BLaER1 treated with 17β-estradiol and CSF1 and Interleukin-3, amounts not matched to agents 10 nM and 100 nM (cell line): Measurements from ENCODE around the gene TMC8.

ENCODE experiments used
- H3K27ac ChIP-seq, 11 experiments: shearing (Covaris generic); formaldehyde crosslinking; 2 replicates each; pipeline ENCODE4 v1.8.1; 2022
- H3K27me3 ChIP-seq, 11 experiments: shearing (Covaris generic); formaldehyde crosslinking; 2 replicates each; pipeline ENCODE4 v1.8.1; 2022
- H3K36me3 ChIP-seq, 11 experiments: shearing (Covaris generic); formaldehyde crosslinking; 2 replicates each; pipeline ENCODE4 v1.8.1; 2022
- H3K4me1 ChIP-seq, 10 experiments: shearing (Covaris generic); formaldehyde crosslinking; 2 replicates each; pipeline ENCODE4 v1.8.1; 2022
- H3K4me2 ChIP-seq, 11 experiments: shearing (Covaris generic); formaldehyde crosslinking; 2 replicates each; pipeline ENCODE4 v1.8.1; 2022
- H3K4me3 ChIP-seq, 10 experiments: shearing (Covaris generic); formaldehyde crosslinking; 2 replicates each; pipeline ENCODE4 v1.8.1; 2022
- H3K9ac ChIP-seq, 11 experiments: shearing (Covaris generic); formaldehyde crosslinking; 2 replicates each; pipeline ENCODE4 v1.8.1; 2022
- H3K9me3 ChIP-seq, 11 experiments: shearing (Covaris generic); formaldehyde crosslinking; replicated peaks in 1 of 11; 2 replicates each; pipeline ENCODE4 v1.8.1; 2022
- H4K20me1 ChIP-seq, 11 experiments: shearing (Covaris generic); formaldehyde crosslinking; 2 replicates each; pipeline ENCODE4 v1.8.1; 2022
- Cebpa-rat ChIP-seq, 11 experiments: shearing (Covaris generic); IDR thresholded peaks; 2 replicates each; pipeline ENCODE4 v1.8.1; 2022

TMC8 gene

DNA sequence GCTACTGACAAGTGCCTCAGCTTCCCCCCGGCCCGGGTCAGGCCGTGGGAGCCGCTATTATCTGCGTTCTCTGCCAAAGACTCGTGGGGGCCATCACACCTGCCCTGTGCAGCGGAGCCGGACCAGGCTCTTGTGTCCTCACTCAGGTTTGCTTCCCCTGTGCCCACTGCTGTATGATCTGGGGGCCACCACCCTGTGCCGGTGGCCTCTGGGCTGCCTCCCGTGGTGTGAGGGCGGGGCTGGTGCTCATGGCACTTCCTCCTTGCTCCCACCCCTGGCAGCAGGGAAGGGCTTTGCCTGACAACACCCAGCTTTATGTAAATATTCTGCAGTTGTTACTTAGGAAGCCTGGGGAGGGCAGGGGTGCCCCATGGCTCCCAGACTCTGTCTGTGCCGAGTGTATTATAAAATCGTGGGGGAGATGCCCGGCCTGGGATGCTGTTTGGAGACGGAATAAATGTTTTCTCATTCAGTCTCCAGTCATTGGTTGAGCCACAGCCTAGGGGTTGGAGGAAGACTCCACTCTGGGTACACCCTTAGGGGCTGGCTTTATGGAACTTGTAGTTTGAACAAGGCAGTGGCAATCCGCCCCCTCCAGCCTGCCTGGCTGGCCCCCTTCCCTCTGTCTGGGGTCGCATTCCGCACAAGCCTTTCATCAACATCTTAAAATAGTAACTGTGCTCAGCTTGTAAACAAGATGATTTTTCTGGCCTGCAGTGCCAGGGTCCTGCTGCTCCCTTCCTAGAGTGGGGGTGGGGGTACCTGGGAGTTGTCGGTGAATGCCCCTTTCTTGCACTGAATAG lies 41.9 kb downstream of the TMC8 start:
- H3K27ac ChIP-seq = peak overlapping the region; percentile 41 to 74 (median 61); a peak in 21 of 22 replicates
- H3K9ac ChIP-seq = peak overlapping the region; percentile 14 to 68 (median 57); a peak in 18 of 22 replicates
- H3K4me3 ChIP-seq = peak overlapping the region in 4 of 10 experiments; percentile 18 to 95 (median 34); a peak in 7 of 20 replicates

DNA sequence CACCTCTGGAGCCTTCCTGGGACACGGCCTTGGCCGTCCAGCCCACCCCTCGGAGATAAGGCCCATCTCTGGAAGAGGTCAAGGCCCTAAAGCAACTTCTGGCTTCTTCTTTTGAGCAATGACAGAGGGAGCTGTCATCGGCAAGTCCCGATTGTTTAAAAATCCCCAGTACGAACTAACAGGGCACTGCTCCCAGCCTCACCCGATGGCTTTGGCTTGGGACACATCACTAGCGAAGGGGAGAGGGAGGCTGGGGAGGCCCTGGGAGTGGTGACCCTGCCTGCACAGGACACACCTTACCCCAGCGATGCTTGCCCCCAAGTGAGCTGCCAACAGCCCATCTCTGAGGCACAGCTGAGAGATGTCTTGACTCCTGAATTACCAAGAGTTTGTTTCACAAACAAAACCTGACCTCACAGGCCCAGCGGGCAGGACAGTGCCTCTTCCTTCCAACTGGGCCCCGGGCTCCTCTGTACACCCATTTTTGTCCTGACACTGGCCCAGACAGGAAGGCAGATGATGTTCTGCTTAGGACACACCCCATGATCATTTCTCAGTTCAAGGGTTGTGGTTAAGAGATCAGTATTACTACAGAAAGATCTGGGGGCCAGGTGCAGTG lies 42.6 kb downstream of the TMC8 start:
- H3K27ac ChIP-seq = peak overlapping the region; percentile 41 to 74 (median 61)

More for the DNA sequence above, 41.9 kb downstream of the TMC8 start:
- Histone ChIP-seq H4K20me1 (peaks cover 17 to 75% (median 54%) of the 10 kb centered on the region in 11 experiments), H3K4me1 (peaks cover 64 to 88% (median 77%) of the 10 kb centered on the region in 10 experiments), H3K36me3 (peaks cover 24 to 60% (median 44%) of the 10 kb centered on the region in 11 experiments; a peak in 21 of 22 replicates), H3K27me3 (no peaks in the 10 kb centered on the region), H3K9me3 (no peaks in the 10 kb centered on the region), H3K4me2 (peak overlapping the region; percentile 47 to 100 (median 72))
- no peak for TF ChIP-seq Cebpa-rat (IDR thresholded peaks at IDR 0.05)

DNA sequence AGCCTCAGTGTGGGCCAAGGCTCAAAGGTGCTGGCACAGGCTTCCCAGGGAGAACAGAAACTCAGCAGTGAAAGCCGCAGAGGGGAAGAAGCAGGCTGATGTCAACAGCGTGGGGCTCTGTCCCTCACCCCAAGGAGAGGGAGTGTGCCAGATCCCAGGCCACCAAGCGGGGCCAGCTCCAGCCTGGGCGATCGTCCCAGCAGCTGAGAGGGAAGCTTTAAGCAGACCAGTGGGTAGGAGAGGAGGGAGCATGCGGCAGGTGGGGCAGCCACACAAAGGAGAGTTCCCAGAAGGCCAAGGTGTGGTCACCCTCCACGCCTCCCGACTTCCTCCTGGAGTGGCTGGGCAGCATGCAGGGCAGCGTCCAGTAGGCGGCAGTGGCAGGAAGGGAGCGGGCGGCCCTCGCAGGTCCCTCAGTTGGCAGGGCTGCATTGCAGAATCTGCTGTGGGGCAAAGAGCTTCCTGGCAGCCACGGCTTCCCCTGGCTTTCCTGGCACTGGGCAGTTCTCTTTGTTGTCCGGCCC lies 43.8 kb downstream of the TMC8 start:
- no peak for TF ChIP-seq Cebpa-rat (IDR thresholded peaks at IDR 0.05)
- no peaks in the 10 kb centered on the region for H3K9me3 ChIP-seq
- peak overlapping the region; percentile 36 to 68 (median 54); a peak in 18 of 22 replicates for H3K9ac ChIP-seq
- peaks cover 13 to 74% (median 50%) of the 10 kb centered on the region in 11 experiments for H4K20me1 ChIP-seq
- H3K27me3 ChIP-seq = no peaks in the 10 kb centered on the region
- peaks cover 24 to 80% (median 58%) of the 10 kb centered on the region in 11 experiments; a peak in 21 of 22 replicates for H3K36me3 ChIP-seq
- H3K4me3 ChIP-seq = no peak overlapping the region; a peak in 2 of 20 replicates
- H3K27ac ChIP-seq = peak overlapping the region; percentile 50 to 74 (median 61)
- peak overlapping the region; percentile 47 to 100 (median 72) for H3K4me2 ChIP-seq
- peaks cover 61 to 94% (median 81%) of the 10 kb centered on the region in 10 experiments for H3K4me1 ChIP-seq

More for the DNA sequence above, 42.6 kb downstream of the TMC8 start:
- TF ChIP-seq Cebpa-rat (IDR thresholded peaks at IDR 0.05) = no peak
- H3K9ac ChIP-seq = peak overlapping the region; percentile 14 to 68 (median 57); a peak in 19 of 22 replicates
- peaks cover 24 to 68% (median 46%) of the 10 kb centered on the region in 11 experiments; a peak in 21 of 22 replicates for H3K36me3 ChIP-seq
- H3K4me1 ChIP-seq = peaks cover 59 to 84% (median 75%) of the 10 kb centered on the region in 10 experiments
- H4K20me1 ChIP-seq = peaks cover 17 to 75% (median 54%) of the 10 kb centered on the region in 11 experiments
- peak overlapping the region in 3 of 10 experiments; percentile 18 to 95 (median 36); a peak in 5 of 20 replicates for H3K4me3 ChIP-seq
- no peaks in the 10 kb centered on the region for H3K27me3 ChIP-seq
- no peaks in the 10 kb centered on the region for H3K9me3 ChIP-seq
- H3K4me2 ChIP-seq = peak overlapping the region; percentile 47 to 100 (median 72)

DNA sequence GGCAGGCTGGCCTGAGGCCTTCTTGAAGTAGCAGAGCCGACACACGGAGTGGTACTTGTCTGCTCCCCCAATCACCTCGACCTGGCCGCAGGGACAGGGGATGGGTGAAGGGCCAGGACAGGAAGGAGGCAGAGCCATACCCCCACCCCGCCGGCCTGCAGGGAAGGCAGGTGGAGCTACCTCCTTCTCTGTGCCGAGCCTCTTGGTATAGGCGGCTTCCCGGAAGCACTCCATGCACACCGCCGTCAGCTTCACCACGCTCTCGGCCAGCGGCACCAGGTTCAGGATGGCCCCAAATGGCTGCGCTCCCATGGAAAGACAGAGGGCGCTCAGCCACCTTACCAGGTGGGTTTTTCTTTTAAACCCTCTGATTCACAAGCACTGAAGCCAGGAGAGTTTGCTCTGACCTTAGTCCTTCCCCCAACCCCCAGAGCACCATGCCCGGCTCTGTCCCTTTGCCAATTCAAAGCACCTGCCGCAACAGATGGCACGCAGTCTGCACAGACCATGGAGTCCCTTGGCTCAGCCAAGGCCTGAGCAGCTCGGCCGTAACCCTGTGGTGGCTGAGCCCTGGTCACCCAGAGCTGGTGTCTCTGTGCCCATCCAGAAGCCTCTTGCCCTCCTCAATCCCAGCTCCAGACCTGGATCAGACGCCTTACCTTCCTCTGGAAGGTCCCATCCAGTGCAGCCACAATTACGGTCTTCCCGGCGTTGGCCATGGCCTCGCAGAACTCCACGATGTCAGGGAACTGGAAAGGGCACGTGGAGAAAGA lies 44.5 kb downstream of the TMC8 start:
- no peak for TF ChIP-seq Cebpa-rat (IDR thresholded peaks at IDR 0.05)
- H3K4me3 ChIP-seq = no peak overlapping the region; a peak in 2 of 20 replicates
- peak overlapping the region in 10 of 11 experiments; percentile 50 to 74 (median 62); a peak in 17 of 22 replicates for H3K27ac ChIP-seq
- H3K36me3 ChIP-seq = peaks cover 24 to 86% (median 65%) of the 10 kb centered on the region in 11 experiments; a peak in 21 of 22 replicates
- peak overlapping the region in 10 of 11 experiments; percentile 36 to 68 (median 54); a peak in 10 of 22 replicates for H3K9ac ChIP-seq
- H4K20me1 ChIP-seq = peaks cover 7 to 74% (median 43%) of the 10 kb centered on the region in 11 experiments; a peak in 20 of 22 replicates
- no peaks in the 10 kb centered on the region for H3K27me3 ChIP-seq
- H3K4me2 ChIP-seq = peak overlapping the region; percentile 47 to 100 (median 72); a peak in 15 of 22 replicates
- no peaks in the 10 kb centered on the region for H3K9me3 ChIP-seq
- H3K4me1 ChIP-seq = peaks cover 61 to 94% (median 81%) of the 10 kb centered on the region in 10 experiments

DNA sequence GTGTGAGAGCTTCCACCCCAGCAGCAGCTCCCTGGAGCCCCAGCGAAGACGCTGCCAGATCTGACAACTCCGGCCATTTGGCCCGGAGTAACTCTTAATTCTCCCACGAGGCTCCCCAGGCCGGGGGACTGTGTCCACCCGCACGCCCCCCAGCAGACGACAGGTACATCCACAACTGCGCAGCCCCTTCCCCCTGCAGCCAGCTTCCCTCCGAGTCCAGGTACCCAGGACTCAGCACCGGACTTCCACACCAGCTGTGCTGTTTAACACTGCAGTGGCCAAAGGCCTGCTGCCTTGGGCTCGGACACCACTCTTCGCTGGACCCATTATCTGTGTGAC lies 45.0 kb downstream of the TMC8 start:
- peaks cover 1 to 70% (median 40%) of the 10 kb centered on the region in 11 experiments; a peak in 16 of 22 replicates for H4K20me1 ChIP-seq
- H3K36me3 ChIP-seq = peaks cover 24 to 91% (median 66%) of the 10 kb centered on the region in 11 experiments; a peak in 21 of 22 replicates
- H3K4me3 ChIP-seq = no peak overlapping the region; a peak in 1 of 20 replicates
- no peaks in the 10 kb centered on the region for H3K27me3 ChIP-seq
- H3K9me3 ChIP-seq = no peaks in the 10 kb centered on the region
- H3K27ac ChIP-seq = peak overlapping the region in 3 of 11 experiments; percentile 61 to 74 (median 69); a peak in 4 of 22 replicates
- H3K4me2 ChIP-seq = peak overlapping the region in 3 of 11 experiments; percentile 98 to 100 (median 99); a peak in 6 of 22 replicates
- peak overlapping the region in 3 of 11 experiments; percentile 57 to 68 (median 64); a peak in 3 of 22 replicates for H3K9ac ChIP-seq
- TF ChIP-seq Cebpa-rat (IDR thresholded peaks at IDR 0.05) = no peak
- H3K4me1 ChIP-seq = peaks cover 66 to 94% (median 84%) of the 10 kb centered on the region in 10 experiments

DNA sequence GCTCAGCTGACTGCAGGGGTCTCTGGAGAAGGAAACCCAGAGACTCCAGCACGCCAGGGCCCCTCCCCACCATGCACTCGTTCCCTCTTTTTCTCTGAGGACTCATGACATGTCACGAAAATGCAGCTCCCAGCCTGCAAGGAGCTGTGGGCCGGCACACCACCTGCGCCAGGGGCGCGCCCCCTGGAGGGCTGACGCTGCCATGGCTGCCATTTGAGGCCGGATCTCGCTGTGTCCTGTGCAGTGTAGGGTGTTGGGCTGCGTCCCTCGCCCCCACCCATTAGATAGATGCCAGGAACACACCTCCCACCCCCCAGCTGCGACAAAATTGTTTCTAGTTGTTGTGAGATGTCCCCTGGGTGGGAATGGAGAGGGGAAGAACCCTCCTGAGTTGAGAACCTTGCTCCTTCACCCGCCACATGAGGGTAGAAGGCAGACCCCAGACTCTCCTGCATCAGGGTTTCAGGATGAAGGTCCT lies 46.0 kb downstream of the TMC8 start:
- H3K36me3 ChIP-seq = peaks cover 22 to 91% (median 69%) of the 10 kb centered on the region in 11 experiments; a peak in 21 of 22 replicates
- no peak overlapping the region for H3K4me3 ChIP-seq
- TF ChIP-seq Cebpa-rat (IDR thresholded peaks at IDR 0.05) = no peak
- H3K27me3 ChIP-seq = no peaks in the 10 kb centered on the region
- H3K27ac ChIP-seq = no peak overlapping the region; a peak in 1 of 22 replicates
- H4K20me1 ChIP-seq = peaks cover 0 to 60% (median 34%) of the 10 kb centered on the region in 11 experiments; a peak in 15 of 22 replicates
- H3K4me2 ChIP-seq = peak overlapping the region in 9 of 11 experiments; percentile 4 to 100 (median 32); a peak in 11 of 22 replicates
- H3K4me1 ChIP-seq = peaks cover 71 to 91% (median 81%) of the 10 kb centered on the region in 10 experiments
- no peak overlapping the region for H3K9ac ChIP-seq
- H3K9me3 ChIP-seq = no peaks in the 10 kb centered on the region

DNA sequence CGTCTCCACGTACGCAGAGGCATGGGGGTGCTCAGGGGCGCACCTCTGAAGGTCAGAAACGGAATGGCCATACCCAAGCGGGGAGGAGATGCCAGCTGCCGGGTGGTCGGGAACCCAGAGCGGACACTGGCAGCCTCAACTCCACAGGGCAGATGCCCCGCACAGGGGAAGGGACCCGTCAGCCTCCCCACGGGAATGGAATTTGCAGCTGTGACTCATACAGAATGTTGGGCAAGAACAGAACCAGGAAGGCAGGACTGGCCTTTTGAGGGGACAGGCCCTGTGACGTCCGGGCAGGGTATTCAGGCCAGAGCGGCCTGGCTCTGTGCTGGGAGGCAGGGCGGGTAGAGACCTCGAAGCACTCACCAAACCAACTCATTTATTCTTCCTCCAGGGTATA lies 48.8 kb downstream of the TMC8 start:
- Histone ChIP-seq H3K36me3 (peaks cover 0 to 91% (median 82%) of the 10 kb centered on the region in 11 experiments; a peak in 17 of 22 replicates), H3K4me1 (peaks cover 50 to 83% (median 67%) of the 10 kb centered on the region in 10 experiments), H3K4me3 (no peak overlapping the region), H3K9me3 (no peaks in the 10 kb centered on the region), H3K27me3 (no peaks in the 10 kb centered on the region), H3K9ac (peak overlapping the region; percentile 27 to 70 (median 56); a peak in 12 of 22 replicates), H3K27ac (peak overlapping the region; percentile 35 to 73 (median 61); a peak in 17 of 22 replicates), H4K20me1 (peaks cover 0 to 55% (median 24%) of the 10 kb centered on the region in 11 experiments; a peak in 11 of 22 replicates), H3K4me2 (peak overlapping the region; percentile 55 to 92 (median 72))
- 0 out of 22 replicates have a peak, but pooled peaks of 1 of the 11 experiments have one; percentile 16 for TF ChIP-seq Cebpa-rat (IDR thresholded peaks at IDR 0.05)
